Lung microvascular endothelial cell (primary cell): ENCODE measurements around the gene FAM171A2. TPM values are rescaled to one million over a fixed set of nuclear protein-coding genes. Genes with fewer than 3 reads are reported as not detected.
"Not testable (repeated sequence)": the region's sequence is repeated elsewhere in the genome, so short reads cannot be mapped to it uniquely, and the experiment has no call there.

ENCODE experiments used
- DNase-seq, 2 donors: peaks; one replicate each; pipeline versions ENCODE4 v3.0.0 to v3.0.0-alpha.2; 2010; ENCODE audit warnings: low read depth in 2 of 2
- total RNA-seq: library from RNA; depleted of rRNA; stranded (reverse); fragments of >200 nt; gene quantifications from 2 replicates; pipeline ENCODE4 v1.2.1, GENCODE V29; 2014

Gene FAM171A2
- total RNA-seq, 1 donor from 2014 or later: 8.1 TPM

DNA sequence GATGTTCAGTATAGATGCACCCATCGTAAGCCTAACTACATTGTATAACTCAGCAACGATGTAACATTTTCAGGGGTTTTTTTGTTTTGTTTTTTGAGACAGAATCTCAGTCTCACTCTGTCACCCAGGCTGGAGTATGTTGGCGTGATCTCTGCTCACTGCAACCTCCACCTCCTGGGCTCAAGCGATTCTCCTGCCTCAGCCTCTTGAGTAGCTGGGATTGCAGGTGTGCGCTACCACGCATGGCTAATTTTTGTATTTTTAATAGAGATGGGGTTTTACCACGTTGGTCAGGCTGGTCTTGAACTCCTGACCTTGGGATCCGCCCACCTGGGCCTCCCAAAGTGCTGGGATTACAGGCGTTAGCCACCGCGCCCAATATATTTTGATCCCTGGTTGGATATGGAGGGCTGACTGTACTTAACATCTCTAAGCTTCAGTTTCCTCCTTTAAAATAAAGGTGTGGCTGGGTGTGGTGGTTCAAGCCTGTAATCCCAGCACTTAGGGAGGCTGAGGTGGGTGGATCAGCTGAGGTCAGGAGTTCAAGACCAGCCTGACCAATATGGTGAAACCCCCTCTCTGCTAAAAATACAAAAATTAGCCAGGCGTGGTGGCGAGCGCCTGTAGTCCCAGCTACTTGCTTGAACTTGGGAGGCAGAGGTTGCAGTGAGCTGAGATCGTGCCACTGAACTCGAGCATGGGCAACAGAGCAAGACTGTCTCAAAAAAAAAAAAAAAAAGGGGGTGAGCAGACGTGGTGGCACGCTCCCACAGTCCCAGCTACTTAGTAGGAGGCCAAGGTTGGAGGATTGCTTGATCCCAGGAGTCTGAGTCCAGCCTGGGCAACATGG lies 16.2 kb downstream of the FAM171A2 start:
- DNase-seq: not testable (repeated sequence)

DNA sequence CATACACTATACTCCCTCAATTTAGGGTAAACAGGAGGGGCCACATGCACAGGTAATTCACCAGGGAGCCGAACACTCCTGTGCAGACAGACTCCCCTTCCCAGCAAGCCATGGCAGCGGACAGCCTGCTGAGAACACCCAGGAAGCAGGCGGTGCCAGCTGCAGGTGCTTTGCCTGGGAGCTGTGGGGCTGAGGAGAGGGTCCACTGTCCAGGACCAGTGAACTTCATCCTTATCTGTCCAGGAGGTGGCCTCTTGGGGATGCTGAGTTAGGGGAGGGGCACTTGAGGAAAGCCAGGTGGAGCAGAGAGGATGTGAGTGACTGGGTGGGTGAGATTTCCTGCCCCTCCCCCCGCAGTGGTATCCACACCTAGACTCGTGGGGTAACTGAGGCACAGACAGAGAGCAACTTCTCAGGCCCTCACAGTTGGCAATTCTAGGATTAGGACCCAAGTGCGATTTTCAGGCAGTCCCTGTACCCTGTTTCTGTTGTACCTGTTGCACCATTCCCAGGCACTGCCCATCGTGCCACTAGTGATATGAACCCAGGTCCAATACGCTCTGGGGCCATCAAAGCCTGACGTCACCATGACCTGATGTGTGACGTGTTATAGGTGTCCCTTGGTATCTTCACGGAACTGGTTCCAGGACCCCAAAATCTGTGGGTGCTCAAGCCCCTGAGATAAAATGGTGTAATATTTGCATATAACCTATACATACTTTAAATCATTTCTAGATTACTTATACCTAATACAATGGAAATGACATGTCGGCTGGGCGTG lies 17.4 kb downstream of the FAM171A2 start:
- no peak for DNase-seq

DNA sequence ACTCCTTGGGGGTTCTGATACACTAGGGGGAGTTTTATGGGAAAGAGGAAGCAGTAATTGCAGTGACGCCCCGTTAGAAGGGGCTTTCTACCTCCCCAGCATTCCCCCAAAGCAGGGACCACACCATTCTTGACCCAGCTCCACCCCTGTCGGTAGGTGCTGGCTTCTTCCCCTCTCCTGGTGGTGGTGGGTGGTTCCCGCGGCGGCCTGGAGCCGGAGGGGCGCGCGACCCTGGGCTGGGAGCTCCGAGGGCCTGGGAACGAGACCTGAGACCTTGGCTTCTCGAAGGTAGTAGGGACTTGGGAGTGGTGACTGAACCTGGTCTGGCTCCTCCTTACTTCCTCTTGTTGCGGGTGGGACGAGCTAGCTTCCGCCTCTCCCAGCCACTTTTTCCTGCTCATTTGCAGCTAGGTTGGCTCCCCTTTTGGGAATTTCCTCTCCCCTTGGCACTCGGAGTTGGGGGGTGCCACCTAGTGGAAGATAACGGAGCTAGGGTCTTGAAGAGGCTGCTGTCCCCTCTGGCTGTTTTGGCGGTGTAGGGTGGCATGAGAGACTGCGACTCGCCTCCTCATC lies 18.1 kb downstream of the FAM171A2 start:
- peak; percentile 80 to 83 for DNase-seq

DNA sequence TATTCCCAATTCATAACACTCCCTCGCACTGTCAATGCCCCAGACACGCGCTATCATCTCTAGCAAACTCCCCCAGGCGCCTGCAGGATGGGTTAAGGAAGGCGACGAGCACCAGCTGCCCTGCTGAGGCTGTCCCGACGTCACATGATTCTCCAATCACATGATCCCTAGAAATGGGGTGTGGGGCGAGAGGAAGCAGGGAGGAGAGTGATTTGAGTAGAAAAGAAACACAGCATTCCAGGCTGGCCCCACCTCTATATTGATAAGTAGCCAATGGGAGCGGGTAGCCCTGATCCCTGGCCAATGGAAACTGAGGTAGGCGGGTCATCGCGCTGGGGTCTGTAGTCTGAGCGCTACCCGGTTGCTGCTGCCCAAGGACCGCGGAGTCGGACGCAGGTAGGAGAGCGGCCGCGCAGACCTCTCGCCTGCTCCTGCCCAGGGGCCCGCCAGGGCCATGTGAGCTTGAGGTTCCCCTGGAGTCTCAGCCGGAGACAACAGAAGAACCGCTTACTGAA lies 18.7 kb downstream of the FAM171A2 start, which contains the start of gene GRN:
TSS of gene GRN (plus strand) at position 364 of the 515 bp plus-strand sequence. CDS start 3,863 bp downstream, outside the sequence.
- peak; percentile 99 for DNase-seq

DNA sequence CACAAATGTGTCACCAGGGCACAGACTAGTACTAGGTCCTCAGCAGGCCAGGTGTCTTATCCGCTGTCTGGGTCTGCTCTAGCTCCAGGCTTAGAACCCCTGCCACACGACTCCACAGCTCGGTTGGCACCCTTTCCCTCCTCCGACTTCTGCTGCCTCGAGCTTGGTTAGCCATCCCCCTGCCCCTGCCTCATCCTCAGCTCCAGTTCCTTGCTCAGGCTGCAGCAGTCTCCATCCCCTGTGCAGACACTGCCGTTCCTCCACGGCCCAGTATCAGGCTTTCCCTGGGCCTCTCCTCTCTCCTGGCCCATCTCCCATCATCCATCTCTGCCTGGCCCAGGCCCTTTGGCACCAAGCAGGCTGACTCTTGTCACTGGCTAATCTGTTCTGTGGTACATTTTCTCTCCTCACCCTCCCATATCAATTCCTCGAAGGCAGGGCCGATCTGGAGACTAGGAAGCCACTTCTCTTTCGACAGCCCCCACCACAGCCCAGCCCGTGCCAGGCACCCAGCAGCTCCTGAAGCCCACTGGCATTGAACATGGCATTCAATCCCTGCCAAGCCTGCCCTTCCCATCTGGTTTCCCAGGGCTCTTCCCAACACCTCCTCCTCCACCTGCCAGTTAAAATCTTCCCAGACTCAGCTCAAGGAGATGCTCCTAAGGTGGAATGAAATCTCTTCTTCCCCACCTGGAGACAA lies 20.0 kb downstream of the FAM171A2 start:
- DNase-seq: no peak

DNA sequence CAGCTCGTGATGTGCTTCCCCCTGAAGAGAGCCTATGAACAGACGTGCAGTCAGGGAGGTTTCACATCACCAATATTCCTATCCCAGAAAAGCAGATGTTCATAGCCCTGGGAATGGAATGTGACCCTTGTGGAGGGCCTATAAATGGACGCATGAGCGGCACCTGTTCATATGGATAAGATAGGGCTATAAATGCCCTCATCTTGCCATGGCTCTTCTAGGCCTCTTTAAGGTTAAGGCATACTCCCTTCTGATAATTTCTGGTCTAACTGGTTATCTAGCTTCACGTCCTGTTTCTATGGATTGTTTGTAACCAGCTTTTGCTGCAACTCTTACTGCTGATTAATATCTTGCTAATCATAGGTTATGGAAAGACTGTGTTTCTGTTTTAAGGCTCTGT lies 23.1 kb downstream of the FAM171A2 start:
- DNase-seq: not testable (repeated sequence)

DNA sequence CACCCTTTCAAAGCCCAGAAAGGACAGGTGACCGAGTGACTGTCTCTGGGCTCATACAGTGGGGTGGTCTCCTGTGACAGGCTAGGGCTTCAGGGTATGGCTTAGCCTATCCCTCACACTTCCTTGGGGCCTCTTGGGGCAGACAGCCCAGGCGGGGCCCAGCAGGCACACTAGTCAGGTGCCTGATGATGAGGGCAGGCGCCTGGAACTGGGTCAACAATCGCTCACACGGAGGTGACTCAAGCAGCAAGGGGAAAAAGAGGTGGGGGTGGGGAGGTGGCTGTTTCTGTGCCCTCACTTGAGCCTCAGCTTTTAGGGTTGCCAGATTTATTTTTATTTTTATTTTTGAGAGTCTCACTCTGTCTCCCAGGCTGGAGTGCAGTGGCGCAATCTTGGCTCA lies 25.0 kb downstream of the FAM171A2 start:
- no peak for DNase-seq

DNA sequence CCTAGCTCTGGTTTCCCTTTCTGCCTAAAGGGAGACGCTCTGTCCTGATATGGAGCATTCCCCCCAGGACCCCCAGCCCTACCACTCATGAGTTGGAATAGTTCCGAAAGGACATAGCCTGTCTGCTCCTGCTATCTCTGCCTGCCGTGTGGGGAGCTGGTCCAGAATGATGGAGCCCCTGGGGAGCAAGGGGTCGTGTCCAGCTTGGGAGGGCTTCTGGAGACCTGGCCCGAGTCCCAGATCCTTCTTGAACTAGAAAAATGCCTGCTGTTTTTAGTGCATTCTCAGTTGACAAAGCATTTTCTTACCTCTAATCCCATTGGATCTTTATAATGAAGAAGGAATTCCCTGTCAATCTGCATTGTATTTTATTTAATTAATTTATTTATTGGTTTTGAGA lies 27.7 kb downstream of the FAM171A2 start:
- DNase-seq: no peak

DNA sequence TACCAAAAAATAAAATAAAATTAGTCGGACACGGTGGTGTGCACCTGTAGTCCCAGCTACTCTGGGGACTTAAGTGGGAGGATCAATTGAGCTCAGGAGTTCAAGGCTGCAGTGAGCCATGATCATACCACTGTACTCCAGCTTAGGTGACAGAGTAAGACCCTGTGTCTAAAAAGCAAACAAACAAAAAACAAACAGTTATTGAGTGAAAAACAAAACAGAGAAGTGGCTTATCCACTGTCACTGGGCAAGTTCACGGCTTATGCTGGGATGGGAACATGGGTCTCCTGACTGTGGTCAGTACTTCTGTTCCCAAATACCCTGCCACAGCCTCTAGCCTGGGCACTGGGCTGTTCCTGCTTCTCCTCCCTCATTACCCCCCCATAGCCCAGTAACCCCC lies 28.1 kb downstream of the FAM171A2 start:
- DNase-seq: no peak

DNA sequence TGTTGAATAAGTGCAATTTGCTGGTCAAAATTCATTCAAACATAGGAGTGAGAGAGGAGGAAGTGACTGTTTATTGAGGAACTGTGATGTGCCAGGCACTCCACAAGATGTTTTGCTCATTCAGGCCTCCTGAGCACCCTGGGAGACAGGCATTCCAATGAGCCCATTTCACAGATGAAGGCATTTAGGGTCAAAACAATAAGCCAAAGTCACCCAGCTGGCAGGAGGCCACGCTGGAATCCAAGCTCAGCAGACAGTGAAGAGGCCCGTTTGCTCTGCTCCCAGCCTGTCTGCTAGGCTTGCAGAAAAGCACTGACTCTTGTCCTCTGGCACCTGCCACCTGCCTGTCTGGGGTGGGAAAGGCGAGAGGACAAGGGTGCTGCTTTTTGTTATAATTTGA lies 28.9 kb downstream of the FAM171A2 start:
- DNase-seq: no peak

DNA sequence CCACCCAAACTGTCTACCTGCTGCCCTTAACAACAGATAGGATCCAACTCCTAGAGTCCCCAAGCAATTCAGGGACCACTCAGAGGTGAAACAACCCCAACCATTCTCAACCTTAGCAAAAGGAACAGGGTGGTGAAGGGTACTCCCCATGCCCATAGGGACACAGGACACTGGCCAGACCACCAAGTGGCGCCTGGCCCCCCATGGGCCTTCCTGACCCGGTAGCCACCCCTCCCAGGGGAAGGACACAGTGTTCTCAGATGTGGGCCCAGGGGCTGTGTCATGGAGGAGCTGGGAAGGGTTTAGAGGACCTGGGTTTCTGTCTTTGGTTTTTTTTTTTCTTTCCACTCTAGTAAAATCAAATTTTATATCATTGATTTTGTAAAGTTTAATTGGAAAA lies 29.3 kb downstream of the FAM171A2 start:
- DNase-seq: no peak

DNA sequence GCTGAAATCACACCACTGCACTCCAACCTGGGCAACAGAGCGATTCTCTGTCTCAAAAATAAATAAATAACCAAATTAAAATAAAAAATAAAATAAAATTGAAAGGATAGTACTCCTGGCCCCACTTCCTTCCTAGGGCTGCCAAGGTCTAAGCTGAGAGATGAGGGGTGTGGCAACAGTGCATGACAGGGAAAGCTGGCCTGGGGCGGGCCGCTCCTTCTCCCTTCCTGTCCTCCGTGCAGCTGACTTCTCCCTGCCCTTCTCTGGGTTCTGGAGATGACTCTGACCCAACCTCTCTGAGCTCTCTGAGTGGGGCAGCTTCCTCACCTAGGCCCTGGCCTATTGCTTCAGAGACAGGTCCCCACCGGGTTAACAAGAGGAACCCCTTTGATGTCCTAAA lies 30.3 kb downstream of the FAM171A2 start:
- DNase-seq: no peak

DNA sequence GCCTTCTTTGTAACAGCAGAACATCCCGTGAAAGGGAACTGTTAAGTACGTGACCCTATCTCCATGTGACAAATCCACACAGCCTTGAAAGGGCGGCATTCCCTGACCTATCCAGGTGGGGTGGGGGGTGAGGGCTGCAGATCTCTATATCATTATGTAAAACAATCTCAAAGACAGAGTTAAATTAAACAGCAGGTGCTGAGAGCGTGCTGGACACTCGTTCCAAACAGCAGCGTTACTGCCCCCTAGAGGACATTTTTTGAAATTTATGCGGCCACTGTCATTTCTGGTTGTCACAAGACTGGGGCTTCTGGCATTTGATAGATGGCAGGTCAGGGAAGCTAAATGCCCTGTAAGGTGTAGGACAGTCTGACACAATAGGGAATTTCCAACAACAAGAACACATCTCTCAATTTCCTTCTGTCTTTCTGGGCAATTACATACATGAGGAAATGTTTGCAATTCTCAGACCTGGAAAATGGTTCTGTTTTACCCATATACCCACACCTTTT lies 32.3 kb downstream of the FAM171A2 start:
- peak; percentile 75 to 88 for DNase-seq

DNA sequence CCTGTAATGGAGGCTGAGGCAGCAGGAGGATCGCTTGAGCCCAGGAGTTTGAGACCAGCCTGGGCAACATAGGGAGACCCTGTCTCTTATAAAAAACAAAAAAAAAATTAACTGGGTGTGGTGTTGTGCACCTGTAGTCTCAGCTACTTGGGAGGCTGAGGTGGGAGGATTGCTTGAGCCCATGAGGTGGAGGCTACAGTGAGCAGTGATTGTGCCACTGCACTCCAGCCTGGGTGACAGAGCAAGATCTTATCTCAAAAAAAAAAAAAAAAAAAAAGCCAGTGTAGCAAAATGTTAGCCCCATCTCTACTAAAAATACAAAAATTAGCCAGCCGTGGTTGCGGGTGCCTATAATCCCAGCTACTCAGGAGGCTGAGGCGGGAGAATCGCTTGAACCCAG lies 33.4 kb downstream of the FAM171A2 start:
- DNase-seq: not testable (repeated sequence)

DNA sequence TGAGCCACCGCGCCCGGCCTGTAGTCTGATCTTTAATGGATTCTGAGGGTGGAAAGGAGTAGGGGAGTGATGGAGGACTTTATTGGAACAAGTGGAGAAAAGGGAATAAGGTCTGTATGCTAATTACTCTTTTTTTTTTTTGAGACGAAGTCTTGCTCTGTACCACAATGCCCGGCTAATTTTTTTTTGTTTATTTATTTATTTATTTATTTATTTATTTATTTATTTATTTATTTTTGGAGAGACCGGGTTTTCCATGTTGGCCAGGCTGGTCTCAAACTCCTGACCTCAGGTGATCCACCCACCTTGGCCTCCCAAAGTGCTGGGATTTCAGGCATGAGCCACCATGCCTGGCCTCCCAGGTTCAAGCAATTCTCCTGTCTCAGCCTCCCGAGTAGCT lies 34.1 kb downstream of the FAM171A2 start:
- DNase-seq: not testable (repeated sequence)

DNA sequence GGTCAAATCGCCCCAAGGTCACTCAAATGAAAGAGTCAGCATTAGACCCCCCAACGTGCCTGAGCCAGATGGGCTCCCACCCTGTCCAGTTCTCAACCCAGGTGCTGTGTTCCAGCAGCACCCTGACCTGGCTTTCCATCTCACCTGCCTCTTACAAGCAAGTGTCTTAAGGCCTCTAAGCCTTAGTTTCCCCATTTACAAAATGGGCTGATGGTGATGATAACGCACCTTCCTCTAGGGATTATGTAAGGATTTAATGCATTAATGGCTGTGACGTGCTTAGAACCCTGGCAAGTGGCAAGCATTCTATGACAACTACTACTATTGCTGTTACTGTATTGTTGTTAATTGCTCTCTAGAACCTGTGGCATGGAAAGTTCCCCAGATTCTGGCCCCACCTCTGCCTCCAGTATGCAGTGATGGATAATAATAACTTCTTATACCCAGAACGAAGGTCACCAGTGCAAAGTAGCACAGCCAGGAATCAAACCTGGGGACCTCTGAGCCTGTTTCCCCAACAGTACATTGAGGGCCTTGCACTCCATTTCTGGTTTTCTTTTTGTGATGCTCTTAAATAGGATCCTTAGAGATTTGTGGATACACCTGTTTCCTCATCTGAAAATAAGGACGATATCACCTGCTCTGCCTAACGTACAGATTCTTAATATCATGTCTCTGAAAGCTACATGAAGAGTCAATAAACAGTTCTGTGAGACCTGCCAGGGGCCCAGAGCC lies 35.8 kb downstream of the FAM171A2 start:
- no peak for DNase-seq

DNA sequence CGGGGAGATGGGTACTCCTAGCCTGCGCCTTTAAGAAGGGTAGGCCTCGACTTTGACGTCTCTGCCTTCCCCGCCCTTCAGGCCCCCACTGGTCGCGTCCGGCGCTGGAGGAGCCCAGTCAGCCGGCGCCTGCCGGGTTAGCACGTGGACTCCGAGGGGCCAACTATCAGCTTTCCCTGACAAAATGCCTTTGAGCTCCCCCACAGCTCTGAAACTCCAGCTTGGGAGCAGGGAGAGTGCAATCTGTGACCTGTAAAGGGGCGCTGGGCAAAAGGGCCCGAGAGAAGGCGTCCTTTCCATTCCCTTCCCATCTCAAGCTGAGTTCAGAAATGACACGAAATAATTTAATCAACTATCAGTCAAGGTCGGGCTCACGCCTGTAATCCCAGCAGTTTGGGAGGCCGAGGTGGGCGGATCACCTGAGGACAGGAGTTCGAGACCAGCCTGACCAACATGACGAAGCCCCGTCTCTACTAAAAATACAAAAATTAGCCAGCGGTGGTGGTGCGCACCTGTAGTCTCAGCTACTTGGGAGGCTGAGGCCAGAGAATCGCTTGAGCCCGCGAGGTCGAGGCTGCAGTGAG lies 36.7 kb downstream of the FAM171A2 start:
- DNase-seq: peak; percentile 98

DNA sequence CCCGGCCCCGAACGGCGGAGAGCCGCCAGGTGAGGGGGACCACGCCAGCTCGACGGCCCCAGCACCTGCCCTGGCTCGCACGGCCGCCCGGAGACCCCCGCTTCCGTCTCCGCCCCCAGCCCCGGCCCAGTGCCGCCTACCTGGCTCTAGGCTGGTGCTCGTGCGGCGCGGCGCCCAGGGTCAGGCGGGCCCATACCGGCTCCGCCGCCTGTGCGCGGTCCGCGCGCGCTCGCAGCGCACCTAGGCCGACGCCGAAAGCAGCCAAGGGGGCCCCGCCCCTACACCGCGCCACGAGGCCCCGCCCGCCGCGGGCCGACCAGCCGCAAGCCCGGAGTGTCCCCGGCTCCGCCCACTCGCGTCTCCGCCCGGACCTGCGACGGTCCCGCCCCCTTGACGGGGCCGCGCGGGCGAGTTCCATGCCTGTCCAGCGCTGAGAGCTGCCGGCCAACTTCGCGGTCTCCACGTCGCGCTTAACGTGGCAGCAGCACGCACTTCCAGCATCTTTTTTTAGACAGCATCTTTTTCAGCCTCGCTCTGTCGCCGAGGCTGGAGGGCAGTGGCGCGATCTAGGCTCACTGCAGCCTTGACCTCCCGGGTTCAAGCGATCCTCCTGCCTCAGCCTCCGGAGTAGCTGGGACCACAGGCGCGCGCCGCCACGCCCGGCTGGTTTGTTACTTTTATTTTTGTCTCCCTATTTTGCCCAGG lies 38.9 kb downstream of the FAM171A2 start, which contains the start of gene SLC25A39:
TSS of gene SLC25A39 (minus strand) at position 253 of the 705 bp plus-strand sequence. CDS start 1,261 bp downstream, outside the sequence.
- peak; percentile 96 to 97 for DNase-seq

DNA sequence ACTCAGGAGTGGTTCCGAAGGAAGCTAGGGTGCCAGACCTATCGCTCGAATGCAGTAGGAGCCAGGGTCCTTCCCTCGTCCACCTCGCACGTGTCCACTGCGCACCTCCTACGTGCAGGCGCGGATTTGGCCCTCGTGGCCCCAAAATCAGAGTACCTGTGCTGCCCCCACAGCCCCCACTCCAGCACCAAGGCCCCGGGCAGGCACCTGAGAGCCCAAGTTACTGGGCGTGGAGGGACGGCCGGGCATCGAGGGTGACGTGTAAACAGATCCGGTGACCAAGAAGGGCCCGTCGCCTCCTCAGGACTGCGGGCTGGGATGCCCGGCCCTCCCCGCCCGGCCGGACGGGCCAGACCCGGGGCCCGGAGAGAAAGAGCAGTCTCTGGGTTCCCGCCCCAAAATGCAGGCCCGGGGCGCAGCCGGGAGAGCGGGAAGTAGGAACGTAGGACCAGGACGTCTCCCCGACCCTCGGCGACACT lies 39.5 kb downstream of the FAM171A2 start:
- peak in 1 of 2 donors; percentile 16 for DNase-seq
